Head of caudate nucleus (tissue), 42 donors: ENCODE results near the gene PEAK3.

ENCODE experiments used
- DNase-seq, 42 donors: peaks; one replicate each; pipeline versions ENCODE4 v3.0.0 to v3.0.0-alpha.2; 2020 to 2021; ENCODE audit warnings: mixed read lengths in 7 of 42
- intact Hi-C: fragments of 100-400 bp; cut with DNase I; formaldehyde crosslinking; loops from one replicate; pipeline ENCODE4 v1.15.0; 2022

PEAK3 gene

GRCh38 chr19:2234996-2235380 is 47.0 kb downstream of the PEAK3 start:
- intact Hi-C loops, result loop anchor here (5.0 kb wide), 2 partner anchors 82 to 83 kb away; partner anchors contain the start of gene AP3D1
- no peak for DNase-seq

GRCh38 chr19:2233601-2234280 is 48.2 kb downstream of the PEAK3 start:
- no peak for DNase-seq
- intact Hi-C loops, result no loop called here

GRCh38 chr19:2232286-2233151 is 49.5 kb downstream of the PEAK3 start:
- DNase-seq, result no peak
- intact Hi-C loops, result no loop called here

GRCh38 chr19:2231621-2232221 is 50.3 kb downstream of the PEAK3 start:
- DNase-seq, result peak in 7 of 42 donors; percentile 33 to 65 (median 41)

GRCh38 chr19:2230807-2231533 is 51.0 kb downstream of the PEAK3 start:
- no peak for DNase-seq
- intact Hi-C loops, result no loop called here

More at GRCh38 chr19:2231621-2232221, 50.3 kb downstream of the PEAK3 start:
- intact Hi-C loops, result no loop called here

GRCh38 chr19:2230033-2230531 is 51.9 kb downstream of the PEAK3 start:
- intact Hi-C loops, result no loop called here
- DNase-seq, result no peak

- no peak for DNase-seq
- intact Hi-C loops, result no loop called here
These were observed 52.6 kb downstream of the PEAK3 start for GRCh38 chr19:2229103-2230032.

GRCh38 chr19:2228157-2229030 is 53.6 kb downstream of the PEAK3 start:
- no peak for DNase-seq
- intact Hi-C loops, result no loop called here

- peak in 37 of 42 donors; percentile 33 to 82 (median 63) for DNase-seq
- intact Hi-C loops, result no loop called here
These were observed 54.4 kb downstream of the PEAK3 start for GRCh38 chr19:2227415-2228156.

- DNase-seq, result no peak
- intact Hi-C loops, result no loop called here
These were observed 55.1 kb downstream of the PEAK3 start for GRCh38 chr19:2226840-2227360.

GRCh38 chr19:2226051-2226839 is 55.7 kb downstream of the PEAK3 start:
- DNase-seq, result no peak
- intact Hi-C loops, result no loop called here

- intact Hi-C loops, result no loop called here
- no peak for DNase-seq
These were observed 56.4 kb downstream of the PEAK3 start for GRCh38 chr19:2225415-2226050.

GRCh38 chr19:2224754-2225349 is 57.1 kb downstream of the PEAK3 start:
- intact Hi-C loops, result no loop called here
- no peak for DNase-seq
